Measurements from ENCODE around the gene SLC25A18. TPM values are rescaled to one million over a fixed set of nuclear protein-coding genes. Genes with fewer than 3 reads are reported as not detected.

The SLC25A18 gene
- total RNA-seq, 1 experiment from 2014 or later, result 2.1 TPM

- no peak for TF ChIP-seq E2F4 (CRISPR knock-in tag; IDR thresholded peaks at IDR 0.05; ENCODE audit: borderline replicate concordance, low read depth)
- TF ChIP-seq FOXJ3 (CRISPR knock-in tag; IDR thresholded peaks at IDR 0.05; ENCODE audit: borderline replicate concordance), result no peak
- no peak for TF ChIP-seq HMGXB4 (CRISPR knock-in tag; IDR thresholded peaks at IDR 0.05)
- no peak for TF ChIP-seq ZNF121 (CRISPR knock-in tag; IDR thresholded peaks at IDR 0.05)
- no peak for TF ChIP-seq TCF7 (CRISPR knock-in tag; IDR thresholded peaks at IDR 0.05; ENCODE audit: low read depth)
- TF ChIP-seq AFF4 (CRISPR knock-in tag; IDR thresholded peaks at IDR 0.05; ENCODE audit: borderline replicate concordance), result no peak
- no peak for TF ChIP-seq CBFB (CRISPR knock-in tag; IDR thresholded peaks at IDR 0.05; ENCODE audit: low read depth)
Observed at GRCh38 chr22:17523925-17524324, 39.4 kb upstream of the SLC25A18 start (continued).

GRCh38 chr22:17536269-17536668 lies 27.0 kb upstream of the SLC25A18 start:
- no peak for DNase-seq (ENCODE audit: low spot score)
- no peak for ATAC-seq
- H3K27me3 Mint-ChIP-seq (ENCODE audit: low read depth), result no peaks in the 10 kb centered on the region
- ChIA-PET CTCF (interaction anchor here (0.6 to 3.4 kb wide), 2 partner anchors 340 to 365 kb away, joined by 4 to 15 read pairs; no protein-coding TSS in a partner anchor), POLR2A (no interaction called here)
- no peak for TF ChIP-seq GTF2I (CRISPR knock-in tag; conservative IDR thresholded peaks at IDR 0.05)
- peaks cover 13% of the 10 kb centered on the region for H3K4me1 Mint-ChIP-seq
- H3K9me3 Mint-ChIP-seq, result no peaks in the 10 kb centered on the region
- peaks cover 54% of the 10 kb centered on the region for H3K36me3 Mint-ChIP-seq
- peak overlapping the region; percentile 81 for H3K27ac Mint-ChIP-seq
- no peak overlapping the region for H3K4me3 Mint-ChIP-seq

GRCh38 chr22:17537155-17537554 lies 26.1 kb upstream of the SLC25A18 start:
- H3K27me3 Mint-ChIP-seq (ENCODE audit: low read depth), result no peaks in the 10 kb centered on the region
- peaks cover 13% of the 10 kb centered on the region for H3K4me1 Mint-ChIP-seq
- ATAC-seq (no peak), DNase-seq (ENCODE audit: low spot score) (no peak)
- H3K27ac Mint-ChIP-seq, result peak overlapping the region; percentile 81
- CTCF ChIA-PET, result interaction anchor here (0.6 to 3.4 kb wide), 3 partner anchors 22 to 366 kb away, joined by 3 to 15 read pairs (median 4); no protein-coding TSS in a partner anchor
- POLR2A ChIA-PET, result no interaction called here
- peaks cover 56% of the 10 kb centered on the region for H3K36me3 Mint-ChIP-seq
- no peaks in the 10 kb centered on the region for H3K9me3 Mint-ChIP-seq
- TF ChIP-seq SMAD3 (CRISPR knock-in tag; IDR thresholded peaks at IDR 0.05; ENCODE audit: borderline replicate concordance) (no peak), CTCF (IDR thresholded peaks at IDR 0.05) (no peak), ZNF121 (CRISPR knock-in tag; IDR thresholded peaks at IDR 0.05) (no peak), IRF2 (CRISPR knock-in tag; IDR thresholded peaks at IDR 0.05; ENCODE audit: borderline replicate concordance, low read depth) (no peak), TCF7 (CRISPR knock-in tag; IDR thresholded peaks at IDR 0.05; ENCODE audit: low read depth) (no peak), NR1H2 (CRISPR knock-in tag; IDR thresholded peaks at IDR 0.05) (no peak), KAT7 (CRISPR knock-in tag; IDR thresholded peaks at IDR 0.05; ENCODE audit: borderline replicate concordance) (no peak), FOXP4 (CRISPR knock-in tag; IDR thresholded peaks at IDR 0.05) (no peak), SOX15 (CRISPR knock-in tag; IDR thresholded peaks at IDR 0.05) (no peak), ESRRA (CRISPR knock-in tag; IDR thresholded peaks at IDR 0.05; ENCODE audit: borderline replicate concordance) (no peak), FOXJ3 (CRISPR knock-in tag; IDR thresholded peaks at IDR 0.05; ENCODE audit: borderline replicate concordance) (no peak), ELF4 (CRISPR knock-in tag; IDR thresholded peaks at IDR 0.05; ENCODE audit: low read depth) (no peak), GABPB1 (CRISPR knock-in tag; IDR thresholded peaks at IDR 0.05) (no peak), ZBTB43 (CRISPR knock-in tag; IDR thresholded peaks at IDR 0.05) (no peak)
- H3K4me3 Mint-ChIP-seq, result no peak overlapping the region
